SK-N-MC (cell line): Measurements from ENCODE around the gene SLC22A17.

Source experiments
- DNase-seq: peaks from one replicate; pipeline ENCODE4 v3.0.0-alpha.2; 2011; ENCODE audit warnings: low read depth, low spot score
- H3K27ac ChIP-seq: fragments of 200-600 bp; sonication (generic); 2 replicates; pipeline ENCODE4 v1.5.1; 2016; ENCODE audit warnings: mixed run types
- H3K36me3 ChIP-seq: fragments of 200-600 bp; sonication (generic); 2 replicates; pipeline ENCODE4 v1.6.1; 2017; ENCODE audit warnings: antibody characterized with exemption, low read length, mixed read lengths; ENCODE audit not compliant: insufficient read depth
- H3K4me3 ChIP-seq: fragments of 200-600 bp; sonication (generic); 2 replicates; pipeline ENCODE4 v1.5.1; 2016
- H3K9ac ChIP-seq: fragments of 200-600 bp; sonication (generic); 2 replicates; pipeline ENCODE4 v1.8.0; 2017; ENCODE audit warnings: mixed run types, mixed read lengths; ENCODE audit not compliant: insufficient read length
- H3K9me3 ChIP-seq: fragments of 200-600 bp; sonication (generic); 2 replicates; pipeline ENCODE4 v1.6.1; 2017; ENCODE audit warnings: low read depth, mild to moderate bottlenecking, antibody characterized with exemption, low read length, moderate library complexity, mixed read lengths
- EZH2 ChIP-seq: fragments of 200-600 bp; sonication (generic); IDR thresholded peaks from one replicate; pipeline ENCODE4 v1.6.1; 2017; ENCODE audit warnings: antibody characterized with exemption
- FOXP2 ChIP-seq: optimal IDR thresholded peaks from 2 replicates; pipeline ENCODE3; 2011; ENCODE audit warnings: mild to moderate bottlenecking, moderate library complexity; ENCODE audit not compliant: insufficient read depth; ENCODE audit errors: extremely low read length, control extremely low read depth
- POLR2AphosphoS5 ChIP-seq: IDR thresholded peaks from 2 replicates; pipeline ENCODE4 v1.6.1; 2012; ENCODE audit warnings: mild to moderate bottlenecking, low read depth, low read length, borderline replicate concordance

Gene SLC22A17

DNA sequence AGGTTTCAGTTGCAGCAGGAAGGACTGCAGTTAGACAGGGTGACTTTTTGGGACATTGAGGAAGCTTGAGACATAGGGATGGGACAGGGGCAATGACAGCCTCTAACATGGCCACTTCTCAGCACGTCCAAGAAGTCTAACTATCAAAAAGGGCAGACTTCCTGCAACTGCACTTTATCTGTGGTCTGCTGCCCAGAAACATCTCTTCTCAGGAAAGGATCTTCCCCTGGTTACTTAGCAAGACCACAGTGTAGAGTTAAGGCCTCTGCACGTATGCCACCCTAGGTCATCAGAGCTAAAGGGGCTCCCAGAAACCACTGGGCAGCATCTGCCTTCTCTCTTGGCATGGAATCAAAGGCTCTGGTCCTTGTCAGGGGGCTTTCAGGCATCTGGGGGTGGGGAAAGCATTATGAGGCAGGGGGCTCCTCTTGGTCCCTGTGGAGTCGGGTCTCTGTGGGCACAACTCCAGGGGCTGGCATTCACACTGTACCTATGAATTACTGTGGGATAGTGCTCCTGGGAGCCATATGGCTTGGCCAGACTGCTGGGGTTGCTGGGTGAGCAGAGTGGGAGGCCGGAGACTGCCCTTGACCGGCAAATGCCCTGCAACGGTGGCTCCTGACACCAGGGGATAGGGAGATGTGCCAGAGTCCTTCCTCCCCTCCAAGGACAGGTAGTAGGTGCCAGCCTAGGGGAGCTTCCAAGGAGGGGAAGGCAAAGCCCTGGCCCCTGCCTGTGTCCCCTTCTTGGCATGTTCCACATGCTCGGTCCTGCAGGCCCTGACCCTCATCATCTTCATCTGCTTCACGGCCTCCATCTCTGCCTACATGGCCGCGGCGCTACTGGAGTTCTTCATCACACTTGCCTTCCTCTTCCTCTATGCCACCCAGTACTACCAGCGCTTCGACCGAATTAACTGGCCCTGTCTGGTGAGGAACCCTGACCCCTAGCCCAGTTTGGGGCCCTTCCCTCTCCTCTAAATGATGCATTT, 25.2 kb upstream of the SLC22A17 start:
- Histone ChIP-seq H3K4me3 (no peak overlapping the region), H3K27ac (no peak overlapping the region), H3K9ac (no peak overlapping the region), H3K36me3 (no peaks in the 10 kb centered on the region), H3K9me3 (no peaks in the 10 kb centered on the region)
- TF ChIP-seq FOXP2 (no peak), EZH2 (no peak), POLR2AphosphoS5 (no peak)
- DNase-seq: no peak

DNA sequence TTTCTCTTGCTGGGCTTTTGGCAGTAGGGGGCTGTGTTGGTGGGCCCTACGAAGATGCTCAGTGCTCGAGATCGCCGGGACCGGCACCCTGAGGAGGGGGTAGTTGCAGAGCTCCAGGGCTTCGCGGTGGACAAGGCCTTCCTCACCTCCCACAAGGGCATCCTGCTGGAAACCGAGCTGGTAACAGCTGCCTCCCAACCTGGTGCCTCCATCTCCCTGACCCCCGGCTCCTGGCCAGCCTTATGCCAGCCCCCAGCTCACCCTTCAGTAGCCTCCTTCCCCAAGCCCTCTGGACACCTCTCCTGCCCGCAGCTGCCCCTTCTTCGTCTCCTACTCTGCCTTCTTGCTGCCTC, 24.5 kb upstream of the SLC22A17 start:
- no peak overlapping the region for H3K27ac ChIP-seq
- H3K4me3 ChIP-seq: no peak overlapping the region
- H3K9ac ChIP-seq: no peak overlapping the region
- H3K36me3 ChIP-seq: no peaks in the 10 kb centered on the region
- TF ChIP-seq POLR2AphosphoS5 (no peak), FOXP2 (no peak), EZH2 (no peak)
- H3K9me3 ChIP-seq: no peaks in the 10 kb centered on the region
- DNase-seq: no peak

GRCh38 chr14:23376482-23377197, 24.0 kb upstream of the SLC22A17 start, which contains the start of gene CMTM5:
Gene CMTM5 (plus strand): TSS chr14:23377046. CDS start chr14:23377252, 206 bp downstream.
- no peak for DNase-seq
- TF ChIP-seq EZH2 (no peak), POLR2AphosphoS5 (no peak), FOXP2 (no peak)
- no peak within 1 kb of the TSS for H3K4me3 ChIP-seq

DNA sequence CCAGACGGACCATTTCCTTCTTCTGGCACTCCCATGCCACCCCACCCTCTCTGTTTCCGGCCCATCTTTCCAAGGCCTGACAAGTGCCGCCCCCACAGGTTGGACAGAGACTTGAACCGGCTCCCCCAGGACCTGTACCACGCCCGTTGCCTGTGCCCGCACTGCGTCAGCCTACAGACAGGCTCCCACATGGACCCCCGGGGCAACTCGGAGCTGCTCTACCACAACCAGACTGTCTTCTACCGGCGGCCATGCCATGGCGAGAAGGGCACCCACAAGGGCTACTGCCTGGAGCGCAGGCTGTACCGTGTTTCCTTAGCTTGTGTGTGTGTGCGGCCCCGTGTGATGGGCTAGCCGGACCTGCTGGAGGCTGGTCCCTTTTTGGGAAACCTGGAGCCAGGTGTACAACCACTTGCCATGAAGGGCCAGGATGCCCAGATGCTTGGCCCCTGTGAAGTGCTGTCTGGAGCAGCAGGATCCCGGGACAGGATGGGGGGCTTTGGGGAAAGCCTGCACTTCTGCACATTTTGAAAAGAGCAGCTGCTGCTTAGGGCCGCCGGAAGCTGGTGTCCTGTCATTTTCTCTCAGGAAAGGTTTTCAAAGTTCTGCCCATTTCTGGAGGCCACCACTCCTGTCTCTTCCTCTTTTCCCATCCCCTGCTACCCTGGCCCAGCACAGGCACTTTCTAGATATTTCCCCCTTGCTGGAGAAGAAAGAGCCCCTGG, 23.0 kb upstream of the SLC22A17 start:
- Histone ChIP-seq H3K27ac (no peak overlapping the region), H3K36me3 (no peaks in the 10 kb centered on the region), H3K9ac (no peak overlapping the region), H3K9me3 (no peaks in the 10 kb centered on the region), H3K4me3 (no peak overlapping the region)
- TF ChIP-seq EZH2: no peak
- no peak for DNase-seq

More at GRCh38 chr14:23376482-23377197, 24.0 kb upstream of the SLC22A17 start, which contains the start of gene CMTM5:
- H3K9ac ChIP-seq: no peak within 1 kb of the TSS
- no peaks in the 10 kb centered on the region for H3K36me3 ChIP-seq
- H3K27ac ChIP-seq: no peak within 1 kb of the TSS
- H3K9me3 ChIP-seq: no peaks in the 10 kb centered on the region

DNA sequence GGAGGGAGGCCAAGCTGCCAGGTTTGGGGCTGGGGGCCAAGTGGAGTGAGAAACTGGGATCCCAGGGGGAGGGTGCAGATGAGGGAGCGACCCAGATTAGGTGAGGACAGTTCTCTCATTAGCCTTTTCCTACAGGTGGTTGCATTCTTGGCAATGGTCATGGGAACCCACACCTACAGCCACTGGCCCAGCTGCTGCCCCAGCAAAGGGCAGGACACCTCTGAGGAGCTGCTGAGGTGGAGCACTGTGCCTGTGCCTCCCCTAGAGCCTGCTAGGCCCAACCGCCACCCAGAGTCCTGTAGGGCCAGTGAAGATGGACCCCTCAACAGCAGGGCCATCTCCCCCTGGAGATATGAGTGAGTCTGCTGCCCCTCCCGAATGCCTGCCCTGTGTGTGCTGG, 20.4 kb upstream of the SLC22A17 start:
- Histone ChIP-seq H3K36me3 (no peaks in the 10 kb centered on the region), H3K27ac (no peak overlapping the region), H3K4me3 (no peak overlapping the region), H3K9me3 (no peaks in the 10 kb centered on the region), H3K9ac (no peak overlapping the region)
- no peak for TF ChIP-seq FOXP2
- TF ChIP-seq EZH2: no peak
- no peak for TF ChIP-seq POLR2AphosphoS5
- DNase-seq: no peak

GRCh38 chr14:23372509-23372908, 19.8 kb upstream of the SLC22A17 start, which contains the start of gene IL25:
Gene IL25 (plus strand): TSS chr14:23372809.
- Histone ChIP-seq H3K27ac (no peak within 1 kb of the TSS), H3K36me3 (no peaks in the 10 kb centered on the region), H3K4me3 (no peak within 1 kb of the TSS), H3K9ac (no peak within 1 kb of the TSS), H3K9me3 (no peaks in the 10 kb centered on the region)
- no peak for DNase-seq
- TF ChIP-seq EZH2 (no peak), FOXP2 (no peak), POLR2AphosphoS5 (no peak)

- no peak overlapping the region for H3K4me3 ChIP-seq
- H3K36me3 ChIP-seq: no peaks in the 10 kb centered on the region
- no peak for DNase-seq
- H3K9ac ChIP-seq: no peak overlapping the region
- H3K9me3 ChIP-seq: no peaks in the 10 kb centered on the region
- H3K27ac ChIP-seq: no peak overlapping the region
- TF ChIP-seq EZH2: no peak
- no peak for TF ChIP-seq FOXP2
- no peak for TF ChIP-seq POLR2AphosphoS5
These were observed 19.2 kb upstream of the SLC22A17 start for GRCh38 chr14:23371865-23372264.

DNA sequence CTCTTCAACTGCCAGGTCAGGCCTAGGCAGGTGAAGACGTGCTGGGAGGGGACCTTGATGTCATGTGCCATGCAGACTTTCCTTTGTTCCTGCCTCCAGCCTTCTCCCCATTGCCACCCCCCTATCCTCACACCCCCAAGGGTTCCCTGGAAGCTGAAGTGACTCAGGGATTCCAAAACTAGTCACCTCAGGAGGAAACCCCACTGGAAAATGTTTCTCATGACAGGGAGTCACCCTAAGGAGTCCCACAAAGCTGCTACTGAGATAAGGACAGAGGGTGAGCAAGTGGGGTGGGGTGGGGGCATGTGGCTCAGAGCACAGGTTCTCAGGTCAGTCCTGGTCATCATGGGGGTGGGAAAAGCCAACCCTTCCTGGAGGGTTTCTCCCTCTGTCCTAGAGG, 17.5 kb upstream of the SLC22A17 start:
- no peak for DNase-seq
- no peak for TF ChIP-seq EZH2
- TF ChIP-seq POLR2AphosphoS5: no peak
- TF ChIP-seq FOXP2: no peak
- H3K36me3 ChIP-seq: no peaks in the 10 kb centered on the region

More for the DNA sequence above, 17.5 kb upstream of the SLC22A17 start:
- Histone ChIP-seq H3K27ac (no peak overlapping the region), H3K9ac (no peak overlapping the region), H3K4me3 (no peak overlapping the region), H3K9me3 (no peaks in the 10 kb centered on the region)
